K562 (cell line): Measurements from ENCODE around the gene IRS4. TPM values are rescaled to one million over a fixed set of nuclear protein-coding genes. Genes with fewer than 3 reads are reported as not detected.

ENCODE experiments used
- ATAC-seq: fragments of 200-7000 bp; cut with Tn5 transposase; 3 replicates; pipeline ENCODE4 v1.9.1; 2020; ENCODE audit warnings: moderate library complexity
- BruUV-seq: library from RNA; stranded (reverse); fragments of 400-500 nt; replicated peaks from 2 replicates; lab custom pipeline; 2021; lab: Mats Ljungman, UMichigan
- CTCF ChIA-PET: fragments of 300-600 bp; formaldehyde crosslinking; extraction: SDS; loops from one replicate; lab custom pipeline; 2021; ENCODE audit warnings: low intra/inter-chr PET ratio; lab: Yijun Ruan, JAX
- POLR2A ChIA-PET: fragments of 300-600, 350-650 bp; sonication (Branson Sonifier 250); formaldehyde crosslinking; extraction: SDS; loops from one replicate; lab custom pipeline; 2021; ENCODE audit warnings: antibody characterized with exemption, inconsistent platforms; lab: Yijun Ruan, JAX
- DNase-seq, 4 experiments: peaks; one replicate each; pipeline versions ENCODE4 v3.0.0 to v3.0.0-alpha.2; 2011 to 2018; ENCODE audit warnings: low spot score in 3 of 4, mixed read lengths in 3 of 4; ENCODE audit errors: extremely low read depth in 1 of 4
- FAIRE-seq: peaks from 2 replicates; lab custom pipeline; 2011; peaks lifted over from hg19 to GRCh38; lab: Jason Lieb, UNC
- H2AFZ ChIP-seq: 2 replicates; pipeline ENCODE4 v1.6.0; 2011; ENCODE audit warnings: low read depth, low read length, control low read depth, inconsistent platforms
- H3K27ac ChIP-seq: fragments of 200-600 bp; 3 replicates; pipeline ENCODE4 v1.8.0; 2011; ENCODE audit warnings: low read depth, mild to moderate bottlenecking, control low read depth, inconsistent platforms, low read length, moderate library complexity, mixed read lengths; ENCODE audit errors: extremely low read depth
- H3K27me3 ChIP-seq, 2 experiments: fragments of 300-600 bp in 1 of 2; 2 replicates in 1 of 2; 3 replicates in 1 of 2; pipeline versions ENCODE4 v1.6.0 to v1.8.0; 2011; ENCODE audit warnings: inconsistent platforms in 2 of 2, low read length in 2 of 2, mild to moderate bottlenecking in 1 of 2, mixed read lengths in 1 of 2, moderate library complexity in 1 of 2; ENCODE audit not compliant: control insufficient read depth in 2 of 2, insufficient read depth in 2 of 2
- H3K36me3 ChIP-seq: fragments of 300-600 bp; 3 replicates; pipeline ENCODE4 v1.8.0; 2011; ENCODE audit warnings: mild to moderate bottlenecking, low read length, inconsistent platforms; ENCODE audit not compliant: control insufficient read depth, insufficient read depth
- H3K4me1 ChIP-seq, 2 experiments: fragments of 200-600 bp in 1 of 2; replicated peaks in 1 of 2; 2 replicates in 1 of 2; 3 replicates in 1 of 2; pipeline versions ENCODE4 v1.5.1 to v1.8.0; 2011; ENCODE audit warnings: inconsistent platforms in 2 of 2, low read length in 2 of 2, mild to moderate bottlenecking in 1 of 2, mixed read lengths in 1 of 2, moderate library complexity in 1 of 2; ENCODE audit not compliant: control insufficient read depth in 2 of 2, insufficient read depth in 2 of 2
- H3K4me2 ChIP-seq: 2 replicates; pipeline ENCODE4 v1.6.1; 2011; ENCODE audit warnings: low read length, control low read depth, inconsistent platforms, mixed read lengths; ENCODE audit not compliant: insufficient read depth
- H3K4me3 ChIP-seq: fragments of 200-600 bp; sonication (generic), shearing (Covaris generic); 2 replicates; pipeline ENCODE4 v1.5.1; 2016; ENCODE audit warnings: control low read depth, inconsistent platforms
- H3K79me2 ChIP-seq: fragments of 200-600 bp; 3 replicates; pipeline ENCODE4 v1.8.0; 2011; ENCODE audit warnings: low read length, inconsistent platforms; ENCODE audit not compliant: control insufficient read depth, insufficient read depth
- H3K9ac ChIP-seq, 2 experiments: 2 replicates each; pipeline versions ENCODE4 v1.6.0 to v1.6.1; 2011; ENCODE audit warnings: low read depth in 2 of 2, low read length in 2 of 2, control low read depth in 1 of 2, inconsistent platforms in 1 of 2, mild to moderate bottlenecking in 1 of 2, mixed read lengths in 1 of 2; ENCODE audit not compliant: insufficient read depth in 1 of 2
- H3K9me1 ChIP-seq: one replicate; pipeline ENCODE4 v1.6.0; 2011; ENCODE audit warnings: inconsistent platforms, mild to moderate bottlenecking, low read length, moderate library complexity; ENCODE audit not compliant: control insufficient read depth, insufficient read depth
- H3K9me3 ChIP-seq: replicated peaks from 2 replicates; pipeline ENCODE4 v1.5.1; 2011; ENCODE audit warnings: low read depth, low read length, inconsistent platforms; ENCODE audit not compliant: control insufficient read depth, insufficient read depth
- H4K20me1 ChIP-seq: replicated peaks from 2 replicates; pipeline ENCODE4 v1.6.1; 2011; ENCODE audit warnings: low read length, inconsistent platforms, mixed read lengths; ENCODE audit not compliant: control insufficient read depth, insufficient read depth
- ARID1B ChIP-seq: fragments of 450-650 bp; IDR thresholded peaks from 2 replicates; pipeline ENCODE4 v1.6.1; 2016; ENCODE audit warnings: antibody characterized with exemption, mild to moderate bottlenecking, inconsistent platforms
- BRCA1 ChIP-seq, 2 experiments: fragments of 450-650 bp in 1 of 2; sonication (generic) in 1 of 2; formaldehyde crosslinking in 1 of 2; IDR thresholded peaks; 2 replicates each; pipeline versions ENCODE4 v1.5.0 to v1.6.1; 2017 to 2020; ENCODE audit warnings: mild to moderate bottlenecking in 1 of 2, missing genetic modification reagents in 1 of 2
- CBFB ChIP-seq: sonication (generic); formaldehyde crosslinking; IDR thresholded peaks from 2 replicates; pipeline ENCODE4 v1.4.0; 2020; ENCODE audit warnings: mild to moderate bottlenecking, missing genetic modification reagents
- DMBX1 ChIP-seq: fragments of 250-450 bp; sonication (Bioruptor Pico); IDR thresholded peaks from 2 replicates; pipeline ENCODE4 v1.8.0; 2022; ENCODE audit warnings: inconsistent platforms, mild to moderate bottlenecking, moderate library complexity, borderline replicate concordance
- SIRT6 ChIP-seq: IDR thresholded peaks from one replicate; pipeline ENCODE4 v1.6.1; 2012; ENCODE audit warnings: low read depth, mild to moderate bottlenecking, control low read depth, inconsistent platforms, low read length, moderate library complexity
- ZNF184 ChIP-seq: sonication (generic); formaldehyde crosslinking; IDR thresholded peaks from 2 replicates; pipeline ENCODE4 v1.5.0; 2020; ENCODE audit warnings: missing genetic modification reagents
- ZNF77 ChIP-seq: fragments of 250-450 bp; sonication (Bioruptor Pico); IDR thresholded peaks from 2 replicates; pipeline ENCODE4 v1.5.0; 2020
- WGBS: fragments of 100-300 bp; shearing (Covaris generic); methylation state at CpG from one replicate; pipeline ENCODE4 v1.1.6; 2016; ENCODE audit warnings: low coverage, mixed read lengths; ENCODE audit not compliant: insufficient coverage; ENCODE audit errors: missing lambda C conversion rate; 5-methylcytosine and 5-hydroxymethylcytosine counted together
- in situ Hi-C: fragments of 300-500 bp; cut with MboI; formaldehyde crosslinking; loops from 4 replicates; pipeline ENCODE4 v1.15.0; 2018; ENCODE audit warnings: inconsistent platforms, mixed read lengths
- intact Hi-C: fragments of 100-400 bp; cut with micrococcal nuclease; formaldehyde crosslinking; loops from 2 replicates; pipeline ENCODE4 v1.14.2; 2022
- polyA plus RNA-seq, 8 experiments: library from polyadenylated mRNA; depleted of rRNA in 4 of 8; stranded (reverse) in 5 of 8; unstranded in 3 of 8; fragments of >200 nt; fragmentation: Nextera tagmentation in 2 of 8; fragmentation: Illumina TruSeq in 1 of 8; extraction: Ambion mirVana in 2 of 8; extraction: Trizol in 1 of 8; gene quantifications; 2 replicates each; pipeline versions ENCODE4 v1.2.1 to v1.2.3, GENCODE V29; 2011 to 2014; ENCODE audit warnings: inconsistent platforms in 1 of 8, missing spikeins in 1 of 8
- total RNA-seq, 7 experiments: library from RNA; depleted of rRNA in 6 of 7; stranded (reverse); fragments of >200 nt in 6 of 7; fragmentation: Illumina TruSeq in 2 of 7; extraction: Trizol in 2 of 7; gene quantifications; 2 replicates each; pipeline versions ENCODE4 v1.2.1 to v1.2.3, GENCODE V29; 2011 to 2021; ENCODE audit warnings: low replicate concordance in 1 of 7
- TF ChIP-seq, protein P1 (sequence below): fragments of 450-650 bp; formaldehyde crosslinking; conservative IDR thresholded peaks from 2 replicates; pipeline ENCODE4 v1.4.0; 2022; ENCODE audit warnings: mild to moderate bottlenecking, missing genetic modification characterization

The IRS4 gene
- total and polyA plus RNA-seq, 9 of the 15 experiments (the other 6 are each of a cell fraction or from before 2014, with no cell fraction given): not detected

DNA sequence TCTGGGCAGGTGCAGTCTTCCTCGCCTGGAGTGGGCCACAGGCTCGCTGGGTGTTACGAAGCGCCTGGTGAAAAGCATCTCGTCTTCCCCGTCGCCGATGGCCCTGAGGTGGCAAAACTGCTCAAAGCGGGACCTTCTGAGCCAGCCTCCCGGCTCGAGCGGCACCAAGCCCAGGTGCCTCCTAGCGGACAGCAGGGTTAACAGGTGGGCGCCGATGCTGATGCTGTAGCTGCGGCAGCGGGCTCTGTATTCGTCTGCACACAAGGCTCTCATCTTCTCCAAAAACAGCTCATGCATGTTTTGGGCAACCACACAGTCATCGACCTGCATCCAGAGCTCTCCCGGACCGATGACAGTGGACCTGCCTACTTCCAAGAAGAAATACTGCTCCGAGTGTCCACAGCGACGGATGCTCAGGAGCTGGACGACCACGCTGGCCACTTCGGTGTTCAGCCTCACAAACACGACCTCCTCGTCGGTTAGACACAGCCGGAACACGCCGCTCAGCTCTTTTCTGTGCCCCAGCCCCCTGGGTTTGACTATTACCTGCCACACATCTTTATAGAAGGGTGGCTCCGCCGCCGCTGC, 1.2 kb downstream of the IRS4 start:
- ATAC-seq (no peak), DNase-seq (no peak), FAIRE-seq (no peak)
- CTCF ChIA-PET: no interaction called here
- no peaks in the 10 kb centered on the region for H3K9me3 ChIP-seq
- no peak overlapping the region for H3K4me2 ChIP-seq
- no peaks in the 10 kb centered on the region for H3K79me2 ChIP-seq
- intact Hi-C loops: no loop called here
- in situ Hi-C loops: no loop called here
- 16% methylated on average over 15 of the region's 36 CpGs for WGBS
- no TSS peak for BruUV-seq
- TF ChIP-seq ARID1B (no peak), CBFB (no peak), BRCA1 (IDR thresholded peaks at IDR 0.05) (no peak), BRCA1 (CRISPR knock-in tag; IDR thresholded peaks at IDR 0.05) (no peak), ZNF77 (CRISPR knock-in tag) (no peak), ZNF184 (CRISPR knock-in tag) (no peak), DMBX1 (CRISPR knock-in tag) (no peak), SIRT6 (no peak)
- TF ChIP-seq, protein P1, sequence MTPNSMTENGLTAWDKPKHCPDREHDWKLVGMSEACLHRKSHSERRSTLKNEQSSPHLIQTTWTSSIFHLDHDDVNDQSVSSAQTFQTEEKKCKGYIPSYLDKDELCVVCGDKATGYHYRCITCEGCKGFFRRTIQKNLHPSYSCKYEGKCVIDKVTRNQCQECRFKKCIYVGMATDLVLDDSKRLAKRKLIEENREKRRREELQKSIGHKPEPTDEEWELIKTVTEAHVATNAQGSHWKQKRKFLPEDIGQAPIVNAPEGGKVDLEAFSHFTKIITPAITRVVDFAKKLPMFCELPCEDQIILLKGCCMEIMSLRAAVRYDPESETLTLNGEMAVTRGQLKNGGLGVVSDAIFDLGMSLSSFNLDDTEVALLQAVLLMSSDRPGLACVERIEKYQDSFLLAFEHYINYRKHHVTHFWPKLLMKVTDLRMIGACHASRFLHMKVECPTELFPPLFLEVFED (CRISPR knock-in tag): no peak
- no peak overlapping the region for H3K27ac ChIP-seq
- H3K4me3 ChIP-seq: no peak overlapping the region
- POLR2A ChIA-PET: no interaction called here
- H2AFZ ChIP-seq: no peak overlapping the region
- no peaks in the 10 kb centered on the region for H3K9me1 ChIP-seq
- no peaks in the 10 kb centered on the region for H4K20me1 ChIP-seq
- no peaks in the 10 kb centered on the region for H3K36me3 ChIP-seq
- peaks cover 0 to 13% of the 10 kb centered on the region in 2 experiments; a peak in 2 of 5 replicates for H3K4me1 ChIP-seq
- peaks cover 0 to 19% of the 10 kb centered on the region in 2 experiments; a peak in 2 of 5 replicates for H3K27me3 ChIP-seq
- no peak overlapping the region for H3K9ac ChIP-seq
